ENCODE results near the gene DMBT1. TPM values are rescaled to one million over a fixed set of nuclear protein-coding genes. Genes with fewer than 3 reads are reported as not detected.

Gene DMBT1
- total and polyA plus RNA-seq, 10 of the 15 experiments (the other 5 are each of a cell fraction or from before 2014, with no cell fraction given): under 0.01 to 0.13 (median 0.03) TPM; not detected in 5

DNA sequence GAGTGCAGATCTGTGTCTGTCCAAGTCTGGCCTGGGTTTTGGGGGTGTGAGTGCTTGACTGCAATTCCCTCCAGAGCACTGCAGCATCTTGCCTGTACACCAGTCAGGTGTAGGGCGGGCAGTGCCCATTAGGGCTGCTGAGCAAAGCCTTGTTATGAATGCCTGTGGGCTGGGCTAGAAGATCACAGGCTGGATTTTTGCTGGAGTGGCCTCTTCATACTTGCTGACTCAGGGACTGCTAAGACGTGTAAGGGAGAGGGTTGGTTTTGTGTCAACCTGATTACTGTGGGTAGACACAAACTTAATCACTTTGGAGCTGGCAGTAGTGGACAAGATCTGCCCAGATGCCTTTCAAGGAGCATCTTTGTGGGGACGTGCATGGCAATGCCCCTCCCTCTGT, 29.6 kb downstream of the DMBT1 start:
- Histone ChIP-seq H3K9me3 (replicated peaks; ENCODE audit: control insufficient read depth, insufficient read depth, low read length) (no peaks in the 10 kb centered on the region), H3K4me3 (no peak overlapping the region), H3K27ac (ENCODE audit: control insufficient read depth, insufficient read depth) (no peak overlapping the region), H3K4me2 (ENCODE audit: control insufficient read depth, insufficient read depth) (no peak overlapping the region), H3K36me3 (ENCODE audit: control insufficient read depth in 2 of 2, insufficient read depth in 2 of 2, low read length in 1 of 2) (no peaks in the 10 kb centered on the region), H3K9ac (ENCODE audit: control insufficient read depth, insufficient read depth, low read length) (no peak overlapping the region), H3K4me1 (ENCODE audit: control insufficient read depth, insufficient read depth, low read length) (no peaks in the 10 kb centered on the region), H3K79me2 (ENCODE audit: control insufficient read depth, insufficient read depth, low read length) (no peaks in the 10 kb centered on the region), H4K20me1 (ENCODE audit: control insufficient read depth, insufficient read depth) (no peaks in the 10 kb centered on the region), H3K27me3 (replicated peaks in 1 of 2; ENCODE audit: control insufficient read depth in 2 of 2, insufficient read depth in 2 of 2, low read length in 1 of 2) (peaks cover 0 to 1% of the 10 kb centered on the region in 2 experiments; a peak in 1 of 4 replicates), H2AFZ (ENCODE audit: control insufficient read depth, low read depth, low read length) (no peak overlapping the region)
- 2% methylated on average over 3 of the region's 3 CpGs for WGBS (ENCODE audit: insufficient coverage, insufficient replicate concordance, low lambda C conversion rate, missing lambda C conversion rate)
- no peak for FAIRE-seq
- ChIA-PET RAD21 (ENCODE audit: unreplicated experiment) (no interaction called here), POLR2A (no interaction called here), CTCF (no interaction called here), SMC1A (ENCODE audit: uncharacterized antibody, unreplicated experiment) (no interaction called here)
- DNase-seq (ENCODE audit: low read depth, low spot score): no peak
- ATAC-seq: no peak
- intact Hi-C loops (cut with micrococcal nuclease; ENCODE audit: unreplicated experiment): no loop called here
- no TSS peak for BruUV-seq (replicated peaks)
- in situ Hi-C loops (cut with MboI): no loop called here
- no peak for TF ChIP-seq ZNF384 (IDR thresholded peaks at IDR 0.05; ENCODE audit: borderline replicate concordance, low read depth, low read length)
- TF ChIP-seq, protein P1, sequence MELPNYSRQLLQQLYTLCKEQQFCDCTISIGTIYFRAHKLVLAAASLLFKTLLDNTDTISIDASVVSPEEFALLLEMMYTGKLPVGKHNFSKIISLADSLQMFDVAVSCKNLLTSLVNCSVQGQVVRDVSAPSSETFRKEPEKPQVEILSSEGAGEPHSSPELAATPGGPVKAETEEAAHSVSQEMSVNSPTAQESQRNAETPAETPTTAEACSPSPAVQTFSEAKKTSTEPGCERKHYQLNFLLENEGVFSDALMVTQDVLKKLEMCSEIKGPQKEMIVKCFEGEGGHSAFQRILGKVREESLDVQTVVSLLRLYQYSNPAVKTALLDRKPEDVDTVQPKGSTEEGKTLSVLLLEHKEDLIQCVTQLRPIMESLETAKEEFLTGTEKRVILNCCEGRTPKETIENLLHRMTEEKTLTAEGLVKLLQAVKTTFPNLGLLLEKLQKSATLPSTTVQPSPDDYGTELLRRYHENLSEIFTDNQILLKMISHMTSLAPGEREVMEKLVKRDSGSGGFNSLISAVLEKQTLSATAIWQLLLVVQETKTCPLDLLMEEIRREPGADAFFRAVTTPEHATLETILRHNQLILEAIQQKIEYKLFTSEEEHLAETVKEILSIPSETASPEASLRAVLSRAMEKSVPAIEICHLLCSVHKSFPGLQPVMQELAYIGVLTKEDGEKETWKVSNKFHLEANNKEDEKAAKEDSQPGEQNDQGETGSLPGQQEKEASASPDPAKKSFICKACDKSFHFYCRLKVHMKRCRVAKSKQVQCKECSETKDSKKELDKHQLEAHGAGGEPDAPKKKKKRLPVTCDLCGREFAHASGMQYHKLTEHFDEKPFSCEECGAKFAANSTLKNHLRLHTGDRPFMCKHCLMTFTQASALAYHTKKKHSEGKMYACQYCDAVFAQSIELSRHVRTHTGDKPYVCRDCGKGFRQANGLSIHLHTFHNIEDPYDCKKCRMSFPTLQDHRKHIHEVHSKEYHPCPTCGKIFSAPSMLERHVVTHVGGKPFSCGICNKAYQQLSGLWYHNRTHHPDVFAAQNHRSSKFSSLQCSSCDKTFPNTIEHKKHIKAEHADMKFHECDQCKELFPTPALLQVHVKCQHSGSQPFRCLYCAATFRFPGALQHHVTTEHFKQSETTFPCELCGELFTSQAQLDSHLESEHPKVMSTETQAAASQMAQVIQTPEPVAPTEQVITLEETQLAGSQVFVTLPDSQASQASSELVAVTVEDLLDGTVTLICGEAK (IDR thresholded peaks at IDR 0.05; ENCODE audit: borderline replicate concordance): no peak
- no peak for TF ChIP-seq SMARCA5 (IDR thresholded peaks at IDR 0.05)
- TF ChIP-seq PAX8 (IDR thresholded peaks at IDR 0.05): no peak
- TF ChIP-seq, protein P2, sequence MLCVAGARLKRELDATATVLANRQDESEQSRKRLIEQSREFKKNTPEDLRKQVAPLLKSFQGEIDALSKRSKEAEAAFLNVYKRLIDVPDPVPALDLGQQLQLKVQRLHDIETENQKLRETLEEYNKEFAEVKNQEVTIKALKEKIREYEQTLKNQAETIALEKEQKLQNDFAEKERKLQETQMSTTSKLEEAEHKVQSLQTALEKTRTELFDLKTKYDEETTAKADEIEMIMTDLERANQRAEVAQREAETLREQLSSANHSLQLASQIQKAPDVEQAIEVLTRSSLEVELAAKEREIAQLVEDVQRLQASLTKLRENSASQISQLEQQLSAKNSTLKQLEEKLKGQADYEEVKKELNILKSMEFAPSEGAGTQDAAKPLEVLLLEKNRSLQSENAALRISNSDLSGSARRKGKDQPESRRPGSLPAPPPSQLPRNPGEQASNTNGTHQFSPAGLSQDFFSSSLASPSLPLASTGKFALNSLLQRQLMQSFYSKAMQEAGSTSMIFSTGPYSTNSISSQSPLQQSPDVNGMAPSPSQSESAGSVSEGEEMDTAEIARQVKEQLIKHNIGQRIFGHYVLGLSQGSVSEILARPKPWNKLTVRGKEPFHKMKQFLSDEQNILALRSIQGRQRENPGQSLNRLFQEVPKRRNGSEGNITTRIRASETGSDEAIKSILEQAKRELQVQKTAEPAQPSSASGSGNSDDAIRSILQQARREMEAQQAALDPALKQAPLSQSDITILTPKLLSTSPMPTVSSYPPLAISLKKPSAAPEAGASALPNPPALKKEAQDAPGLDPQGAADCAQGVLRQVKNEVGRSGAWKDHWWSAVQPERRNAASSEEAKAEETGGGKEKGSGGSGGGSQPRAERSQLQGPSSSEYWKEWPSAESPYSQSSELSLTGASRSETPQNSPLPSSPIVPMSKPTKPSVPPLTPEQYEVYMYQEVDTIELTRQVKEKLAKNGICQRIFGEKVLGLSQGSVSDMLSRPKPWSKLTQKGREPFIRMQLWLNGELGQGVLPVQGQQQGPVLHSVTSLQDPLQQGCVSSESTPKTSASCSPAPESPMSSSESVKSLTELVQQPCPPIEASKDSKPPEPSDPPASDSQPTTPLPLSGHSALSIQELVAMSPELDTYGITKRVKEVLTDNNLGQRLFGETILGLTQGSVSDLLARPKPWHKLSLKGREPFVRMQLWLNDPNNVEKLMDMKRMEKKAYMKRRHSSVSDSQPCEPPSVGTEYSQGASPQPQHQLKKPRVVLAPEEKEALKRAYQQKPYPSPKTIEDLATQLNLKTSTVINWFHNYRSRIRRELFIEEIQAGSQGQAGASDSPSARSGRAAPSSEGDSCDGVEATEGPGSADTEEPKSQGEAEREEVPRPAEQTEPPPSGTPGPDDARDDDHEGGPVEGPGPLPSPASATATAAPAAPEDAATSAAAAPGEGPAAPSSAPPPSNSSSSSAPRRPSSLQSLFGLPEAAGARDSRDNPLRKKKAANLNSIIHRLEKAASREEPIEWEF (IDR thresholded peaks at IDR 0.05; ENCODE audit: insufficient replicate concordance, low read depth, low read length): no peak
- TF ChIP-seq MTA2 (IDR thresholded peaks at IDR 0.05; ENCODE audit: low read depth): no peak
- no peak for TF ChIP-seq ESRRA (IDR thresholded peaks at IDR 0.05; ENCODE audit: low read length)
- TF ChIP-seq CHD1 (IDR thresholded peaks at IDR 0.05; ENCODE audit: low read depth, low read length): no peak
- TF ChIP-seq, protein P3, sequence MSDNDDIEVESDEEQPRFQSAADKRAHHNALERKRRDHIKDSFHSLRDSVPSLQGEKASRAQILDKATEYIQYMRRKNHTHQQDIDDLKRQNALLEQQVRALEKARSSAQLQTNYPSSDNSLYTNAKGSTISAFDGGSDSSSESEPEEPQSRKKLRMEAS (IDR thresholded peaks at IDR 0.05; ENCODE audit: low read depth, low read length): no peak
- no peak for TF ChIP-seq MYC (IDR thresholded peaks at IDR 0.05; ENCODE audit: insufficient read depth, insufficient read length, insufficient replicate concordance, low read length, severe bottlenecking)
- no peak for TF ChIP-seq CBX3 (IDR thresholded peaks at IDR 0.05; ENCODE audit: borderline replicate concordance, low read depth)
- no peak for TF ChIP-seq CHD2 (IDR thresholded peaks at IDR 0.05; ENCODE audit: borderline replicate concordance, low read depth, low read length)
- no peak for TF ChIP-seq NR2C1 (IDR thresholded peaks at IDR 0.05)
- no peak for TF ChIP-seq NBN (IDR thresholded peaks at IDR 0.05)
- no peak for TF ChIP-seq JUND (IDR thresholded peaks at IDR 0.05; ENCODE audit: low read depth, low read length)
- no peak for TF ChIP-seq EZH2 (IDR thresholded peaks at IDR 0.05; ENCODE audit: borderline replicate concordance, control insufficient read depth, low read depth, low read length)

Data from GM12878 (cell line).